ENCODE data around the gene DYRK4.

DYRK4 gene

GRCh38 chr12:4530160-4530559 lies 31.8 kb upstream of the DYRK4 start:
- H3K23ac ChIP-seq (ENCODE audit: low read length): no peak overlapping the region
- no peak overlapping the region for H4K91ac ChIP-seq (ENCODE audit: low read depth, low read length)
- H2AFZ ChIP-seq (ENCODE audit: insufficient read depth, low read length, poor library complexity): no peak overlapping the region
- H3K18ac ChIP-seq (ENCODE audit: low read length): no peak overlapping the region
- H3K4ac ChIP-seq (ENCODE audit: low read depth, low read length): no peak overlapping the region
- H3K79me1 ChIP-seq (ENCODE audit: low read length): no peaks in the 10 kb centered on the region
- H2BK5ac ChIP-seq (ENCODE audit: low read depth, low read length, poor library complexity): no peak overlapping the region
- peaks cover 3 to 10% of the 10 kb centered on the region in 2 experiments for H3K36me3 ChIP-seq (ENCODE audit: control insufficient read depth in 1 of 2, insufficient read depth in 2 of 2, low read length in 2 of 2)
- H3K27me3 ChIP-seq (ENCODE audit: insufficient read depth, low read length): no peaks in the 10 kb centered on the region
- H3K9ac ChIP-seq (ENCODE audit: low read length): no peak overlapping the region
- no peak overlapping the region for H2BK120ac ChIP-seq (ENCODE audit: insufficient read depth, low read length, poor library complexity)
- DNase-seq: no peak
- H3K4me1 ChIP-seq (ENCODE audit: control insufficient read depth in 1 of 2, insufficient read depth in 2 of 2, low read length in 2 of 2): no peaks in the 10 kb centered on the region
- H3K14ac ChIP-seq (ENCODE audit: low read length): no peak overlapping the region
- H3K4me2 ChIP-seq (ENCODE audit: low read length): no peak overlapping the region
- H2AK5ac ChIP-seq (ENCODE audit: low read length): no peak overlapping the region
- H4K8ac ChIP-seq (ENCODE audit: low read depth, low read length): no peak overlapping the region
- WGBS (ENCODE audit: extremely low coverage, insufficient coverage, insufficient read length): no CpG with 5 or more reads among the region's 1 CpG
- no peaks in the 10 kb centered on the region for H3K9me3 ChIP-seq (ENCODE audit: insufficient read depth, low read depth, low read length)
- H2BK12ac ChIP-seq (ENCODE audit: low read length): no peak overlapping the region
- H3K4me3 ChIP-seq (ENCODE audit: low read depth, low read length): no peak overlapping the region
- H3K27ac ChIP-seq (ENCODE audit: low read depth, low read length): no peak overlapping the region
- no peaks in the 10 kb centered on the region for H3K79me2 ChIP-seq (ENCODE audit: control insufficient read depth, insufficient read depth, low read length, poor library complexity)
- no peak overlapping the region for H4K12ac ChIP-seq (ENCODE audit: low read depth, low read length)

- H3K14ac ChIP-seq (ENCODE audit: low read length): no peak overlapping the region
- no peak overlapping the region for H2AFZ ChIP-seq (ENCODE audit: insufficient read depth, low read length, poor library complexity)
- H3K4me3 ChIP-seq (ENCODE audit: low read depth, low read length): no peak overlapping the region
- H3K36me3 ChIP-seq (ENCODE audit: control insufficient read depth in 1 of 2, insufficient read depth in 2 of 2, low read length in 2 of 2): peaks cover 3 to 10% of the 10 kb centered on the region in 2 experiments
- H3K4ac ChIP-seq (ENCODE audit: low read depth, low read length): no peak overlapping the region
- WGBS (ENCODE audit: extremely low coverage, insufficient coverage, insufficient read length): no CpG with 5 or more reads among the region's 6 CpGs
- no peak overlapping the region for H2BK12ac ChIP-seq (ENCODE audit: low read length)
- H3K18ac ChIP-seq (ENCODE audit: low read length): no peak overlapping the region
- no peak overlapping the region for H3K4me2 ChIP-seq (ENCODE audit: low read length)
- no peaks in the 10 kb centered on the region for H3K79me1 ChIP-seq (ENCODE audit: low read length)
- H3K9me3 ChIP-seq (ENCODE audit: insufficient read depth, low read depth, low read length): no peaks in the 10 kb centered on the region
- H3K4me1 ChIP-seq (ENCODE audit: control insufficient read depth in 1 of 2, insufficient read depth in 2 of 2, low read length in 2 of 2): no peaks in the 10 kb centered on the region
- no peak overlapping the region for H2AK5ac ChIP-seq (ENCODE audit: low read length)
- H4K8ac ChIP-seq (ENCODE audit: low read depth, low read length): no peak overlapping the region
- H3K27ac ChIP-seq (ENCODE audit: low read depth, low read length): no peak overlapping the region
- H3K23ac ChIP-seq (ENCODE audit: low read length): no peak overlapping the region
- H3K27me3 ChIP-seq (ENCODE audit: insufficient read depth, low read length): no peaks in the 10 kb centered on the region
- H3K79me2 ChIP-seq (ENCODE audit: control insufficient read depth, insufficient read depth, low read length, poor library complexity): no peaks in the 10 kb centered on the region
- DNase-seq: no peak
- H2BK120ac ChIP-seq (ENCODE audit: insufficient read depth, low read length, poor library complexity): no peak overlapping the region
- H4K12ac ChIP-seq (ENCODE audit: low read depth, low read length): no peak overlapping the region
- H4K91ac ChIP-seq (ENCODE audit: low read depth, low read length): no peak overlapping the region
- H3K9ac ChIP-seq (ENCODE audit: low read length): no peak overlapping the region
- no peak overlapping the region for H2BK5ac ChIP-seq (ENCODE audit: low read depth, low read length, poor library complexity)
Measured at GRCh38 chr12:4530982-4531586, 30.9 kb upstream of the DYRK4 start.

GRCh38 chr12:4535092-4535491 lies 26.9 kb upstream of the DYRK4 start:
- Histone ChIP-seq H4K8ac (ENCODE audit: low read depth, low read length) (no peak overlapping the region), H3K23ac (ENCODE audit: low read length) (no peak overlapping the region), H3K9ac (ENCODE audit: low read length) (no peak overlapping the region), H3K27ac (ENCODE audit: low read depth, low read length) (no peak overlapping the region), H3K27me3 (ENCODE audit: insufficient read depth, low read length) (no peaks in the 10 kb centered on the region), H3K4me2 (ENCODE audit: low read length) (no peak overlapping the region), H3K14ac (ENCODE audit: low read length) (no peak overlapping the region), H3K79me1 (ENCODE audit: low read length) (no peaks in the 10 kb centered on the region), H4K12ac (ENCODE audit: low read depth, low read length) (no peak overlapping the region), H3K9me3 (ENCODE audit: insufficient read depth, low read depth, low read length) (no peaks in the 10 kb centered on the region), H3K36me3 (ENCODE audit: control insufficient read depth in 1 of 2, insufficient read depth in 2 of 2, low read length in 2 of 2) (peaks cover 3 to 10% of the 10 kb centered on the region in 2 experiments), H2AK5ac (ENCODE audit: low read length) (no peak overlapping the region), H3K4me3 (ENCODE audit: low read depth, low read length) (no peak overlapping the region), H2BK12ac (ENCODE audit: low read length) (no peak overlapping the region), H3K79me2 (ENCODE audit: control insufficient read depth, insufficient read depth, low read length, poor library complexity) (no peaks in the 10 kb centered on the region), H2BK120ac (ENCODE audit: insufficient read depth, low read length, poor library complexity) (no peak overlapping the region), H2AFZ (ENCODE audit: insufficient read depth, low read length, poor library complexity) (no peak overlapping the region), H2BK5ac (ENCODE audit: low read depth, low read length, poor library complexity) (no peak overlapping the region), H4K91ac (ENCODE audit: low read depth, low read length) (no peak overlapping the region), H3K4ac (ENCODE audit: low read depth, low read length) (no peak overlapping the region), H3K18ac (ENCODE audit: low read length) (no peak overlapping the region), H3K4me1 (ENCODE audit: control insufficient read depth in 1 of 2, insufficient read depth in 2 of 2, low read length in 2 of 2) (no peaks in the 10 kb centered on the region)
- no CpG with 5 or more reads among the region's 4 CpGs for WGBS (ENCODE audit: extremely low coverage, insufficient coverage, insufficient read length)
- DNase-seq: no peak

- H3K27me3 ChIP-seq (ENCODE audit: insufficient read depth, low read length): no peaks in the 10 kb centered on the region
- no peak overlapping the region for H2BK120ac ChIP-seq (ENCODE audit: insufficient read depth, low read length, poor library complexity)
- no peak overlapping the region for H4K8ac ChIP-seq (ENCODE audit: low read depth, low read length)
- H4K12ac ChIP-seq (ENCODE audit: low read depth, low read length): no peak overlapping the region
- no peak overlapping the region for H3K27ac ChIP-seq (ENCODE audit: low read depth, low read length)
- peaks cover 3 to 10% of the 10 kb centered on the region in 2 experiments for H3K36me3 ChIP-seq (ENCODE audit: control insufficient read depth in 1 of 2, insufficient read depth in 2 of 2, low read length in 2 of 2)
- H3K4me1 ChIP-seq (ENCODE audit: control insufficient read depth in 1 of 2, insufficient read depth in 2 of 2, low read length in 2 of 2): no peaks in the 10 kb centered on the region
- H2AFZ ChIP-seq (ENCODE audit: insufficient read depth, low read length, poor library complexity): no peak overlapping the region
- no peak overlapping the region for H3K9ac ChIP-seq (ENCODE audit: low read length)
- no peak for DNase-seq
- H2AK5ac ChIP-seq (ENCODE audit: low read length): no peak overlapping the region
- no peak overlapping the region for H3K4me2 ChIP-seq (ENCODE audit: low read length)
- no peak overlapping the region for H3K14ac ChIP-seq (ENCODE audit: low read length)
- WGBS (ENCODE audit: extremely low coverage, insufficient coverage, insufficient read length): no CpG with 5 or more reads among the region's 2 CpGs
- no peak overlapping the region for H2BK5ac ChIP-seq (ENCODE audit: low read depth, low read length, poor library complexity)
- no peak overlapping the region for H2BK12ac ChIP-seq (ENCODE audit: low read length)
- no peak overlapping the region for H4K91ac ChIP-seq (ENCODE audit: low read depth, low read length)
- no peak overlapping the region for H3K23ac ChIP-seq (ENCODE audit: low read length)
- H3K79me2 ChIP-seq (ENCODE audit: control insufficient read depth, insufficient read depth, low read length, poor library complexity): no peaks in the 10 kb centered on the region
- H3K79me1 ChIP-seq (ENCODE audit: low read length): no peaks in the 10 kb centered on the region
- no peak overlapping the region for H3K4ac ChIP-seq (ENCODE audit: low read depth, low read length)
- no peak overlapping the region for H3K18ac ChIP-seq (ENCODE audit: low read length)
- H3K9me3 ChIP-seq (ENCODE audit: insufficient read depth, low read depth, low read length): no peaks in the 10 kb centered on the region
- no peak overlapping the region for H3K4me3 ChIP-seq (ENCODE audit: low read depth, low read length)
Measured at GRCh38 chr12:4535871-4536270, 26.1 kb upstream of the DYRK4 start.
